ENCODE results near the gene RNASE4.
"Not testable (repeated sequence)": the region's sequence is repeated elsewhere in the genome, so short reads cannot be mapped to it uniquely, and the experiment has no call there.

RNASE4 gene

GRCh38 chr14:20699931-20700330 lies 15.6 kb downstream of the RNASE4 start:
- no peak for DNase-seq (ENCODE audit: low spot score)

GRCh38 chr14:20700965-20701364 lies 16.6 kb downstream of the RNASE4 start:
- not testable (repeated sequence) for DNase-seq (ENCODE audit: low spot score)

- no peak for DNase-seq (ENCODE audit: low spot score)
Observed at GRCh38 chr14:20706657-20707355, 22.4 kb downstream of the RNASE4 start.

GRCh38 chr14:20707622-20708021 lies 23.3 kb downstream of the RNASE4 start:
- DNase-seq (ENCODE audit: low spot score) = no peak

- no peak for DNase-seq (ENCODE audit: low spot score)
Observed at GRCh38 chr14:20711261-20711660, 26.9 kb downstream of the RNASE4 start.

- no peak for DNase-seq (ENCODE audit: low spot score)
Observed at GRCh38 chr14:20711685-20712084, 27.3 kb downstream of the RNASE4 start.

GRCh38 chr14:20712904-20713303 lies 28.5 kb downstream of the RNASE4 start:
- no peak for DNase-seq (ENCODE audit: low spot score)

GRCh38 chr14:20714593-20715250 lies 30.4 kb downstream of the RNASE4 start:
- no peak for DNase-seq (ENCODE audit: low spot score)

- DNase-seq (ENCODE audit: low spot score) = no peak
Observed at GRCh38 chr14:20719777-20720176, 35.4 kb downstream of the RNASE4 start.

- DNase-seq (ENCODE audit: low spot score) = no peak
Observed at GRCh38 chr14:20720741-20721140, 36.4 kb downstream of the RNASE4 start.

GRCh38 chr14:20722016-20722415 lies 37.7 kb downstream of the RNASE4 start:
- DNase-seq (ENCODE audit: low spot score) = no peak

- DNase-seq (ENCODE audit: low spot score) = no peak
Observed at GRCh38 chr14:20723488-20723887, 39.1 kb downstream of the RNASE4 start.

- not testable (repeated sequence) for DNase-seq (ENCODE audit: low spot score)
Observed at GRCh38 chr14:20726121-20726520, 41.8 kb downstream of the RNASE4 start.

GRCh38 chr14:20726531-20726930 lies 42.2 kb downstream of the RNASE4 start:
- no peak for DNase-seq (ENCODE audit: low spot score)

- DNase-seq (ENCODE audit: low spot score) = no peak
Observed at GRCh38 chr14:20730891-20731290, 46.5 kb downstream of the RNASE4 start.

- DNase-seq (ENCODE audit: low spot score) = no peak
Observed at GRCh38 chr14:20732477-20732876, 48.1 kb downstream of the RNASE4 start.

GRCh38 chr14:20732979-20733635 lies 48.7 kb downstream of the RNASE4 start:
- DNase-seq (ENCODE audit: low spot score) = no peak

- no peak for DNase-seq (ENCODE audit: low spot score)
Observed at GRCh38 chr14:20733684-20734429, 49.5 kb downstream of the RNASE4 start.

GRCh38 chr14:20734430-20734806 lies 50.1 kb downstream of the RNASE4 start:
- DNase-seq (ENCODE audit: low spot score) = no peak

- DNase-seq (ENCODE audit: low spot score) = not testable (repeated sequence)
Observed at GRCh38 chr14:20738292-20738691, 53.9 kb downstream of the RNASE4 start.

- DNase-seq (ENCODE audit: low spot score) = no peak
Observed at GRCh38 chr14:20742132-20742531, 57.8 kb downstream of the RNASE4 start.

- no peak for DNase-seq (ENCODE audit: low spot score)
Observed at GRCh38 chr14:20743556-20743955, 59.2 kb downstream of the RNASE4 start.
